Ascending aorta (tissue), 2 donors: Measurements from ENCODE around the gene TMSB15C. TPM values are rescaled to one million over a fixed set of nuclear protein-coding genes. Genes with fewer than 3 reads are reported as not detected.
"Not testable (repeated sequence)": the region's sequence is repeated elsewhere in the genome, so short reads cannot be mapped to it uniquely, and the experiment has no call there.

ENCODE experiments used
- DNase-seq, 2 donors: peaks; one replicate each; pipeline ENCODE4 v3.0.0-alpha.2; 2019; ENCODE audit warnings: low spot score in 2 of 2
- H3K27ac ChIP-seq, 2 donors: fragments of 200-600 bp; sonication (generic); one replicate each; pipeline ENCODE4 v1.5.1; 2016 to 2017; ENCODE audit warnings: mild to moderate bottlenecking in 1 of 2
- H3K27me3 ChIP-seq: fragments of 200-600 bp; sonication (generic); one replicate; pipeline ENCODE4 v1.5.1; 2017
- H3K36me3 ChIP-seq, 2 donors: fragments of 200-600 bp; sonication (generic); one replicate each; pipeline ENCODE4 v1.5.1; 2016
- H3K4me1 ChIP-seq, 2 donors: fragments of 200-600 bp; sonication (generic); one replicate each; pipeline ENCODE4 v1.5.1; 2016 to 2017; ENCODE audit warnings: mild to moderate bottlenecking in 1 of 2
- H3K4me3 ChIP-seq, 2 donors: fragments of 200-600 bp; sonication (generic); one replicate each; pipeline ENCODE4 v1.5.1; 2016 to 2017; ENCODE audit warnings: mild to moderate bottlenecking in 1 of 2
- H3K9me3 ChIP-seq, 2 donors: fragments of 200-600 bp; sonication (generic); one replicate each; pipeline ENCODE4 v1.5.1; 2016
- intact Hi-C: fragments of 100-400 bp; cut with DNase I; formaldehyde crosslinking; loops from one replicate; pipeline ENCODE4 v1.15.1; 2023
- total RNA-seq: library from RNA; depleted of rRNA; stranded (reverse); fragments of >200 nt; gene quantifications from one replicate; pipeline ENCODE4 v1.1.0, GENCODE V29; 2016
- TF ChIP-seq, protein P1 (sequence below), 3 experiments: fragments of 200-600 bp in 2 of 3; fragments of 450-650 bp in 1 of 3; sonication (generic) in 2 of 3; IDR thresholded peaks; one replicate each; pipeline ENCODE4 v1.5.1; 2016 to 2019; ENCODE audit warnings: antibody characterized with exemption in 3 of 3, mild to moderate bottlenecking in 1 of 3, moderate library complexity in 1 of 3

TMSB15C gene
- 0.11 TPM for total RNA-seq

DNA sequence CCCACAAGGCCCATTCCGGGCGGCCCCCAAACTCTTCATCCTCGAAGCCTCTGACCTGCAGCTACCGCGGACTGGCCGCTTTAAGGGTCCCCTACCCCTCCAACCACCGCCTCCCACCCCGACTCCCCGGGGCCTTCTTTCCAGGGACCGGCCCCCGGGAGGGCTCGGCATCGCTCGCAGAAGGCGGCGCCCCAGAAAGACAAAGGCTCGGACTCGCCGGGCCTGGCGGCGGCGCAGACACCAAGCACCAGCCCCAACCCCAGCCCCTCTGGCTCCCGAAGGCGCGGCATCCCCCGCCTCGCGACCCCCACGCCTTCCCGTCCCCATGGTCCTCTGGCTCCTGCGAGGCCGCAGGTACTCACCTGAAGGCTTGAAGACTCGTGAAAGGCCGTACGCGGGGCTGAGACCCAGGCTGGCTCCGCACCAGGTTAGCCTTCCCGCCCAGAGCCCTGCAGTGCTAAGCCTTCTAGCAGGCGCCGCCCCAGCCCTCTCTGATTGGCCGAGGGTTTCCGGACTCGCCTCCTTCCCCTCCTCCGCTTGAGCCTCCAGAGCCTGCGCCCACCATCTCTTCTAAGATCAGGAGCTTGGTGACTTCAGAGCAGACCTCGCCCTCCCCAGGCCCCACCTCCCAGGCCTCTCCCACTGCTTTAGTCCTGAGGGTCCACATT lies at the start of gene TMSB15C:
TMSB15C (minus strand) TSS at position 459 of the 668 bp plus-strand sequence.
- H3K36me3 ChIP-seq, DNase-seq, H3K4me3 ChIP-seq, H3K4me1 ChIP-seq, H3K9me3 ChIP-seq, H3K27me3 ChIP-seq, H3K27ac ChIP-seq, intact Hi-C loops: not testable (repeated sequence)

DNA sequence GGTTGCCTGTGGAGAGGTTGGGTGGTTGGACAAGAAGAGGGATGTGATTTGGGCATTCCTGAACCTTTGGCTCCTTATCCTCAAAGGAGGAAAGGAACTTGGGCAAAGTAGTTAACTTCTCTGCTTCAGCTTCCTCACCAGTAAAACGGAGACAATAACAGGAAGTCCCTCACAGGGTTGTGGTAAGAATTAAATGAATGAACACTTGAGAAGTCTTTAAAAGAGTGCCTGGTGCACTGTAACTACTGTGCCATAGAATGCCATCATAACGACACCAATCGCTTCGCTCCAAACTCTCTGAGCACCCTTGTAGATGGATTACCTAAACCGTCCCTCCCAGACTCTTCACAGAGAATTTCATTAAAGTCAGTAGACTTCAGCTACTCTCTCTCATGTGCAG lies 46.8 kb upstream of the TMSB15C start:
- TF ChIP-seq, protein P1, sequence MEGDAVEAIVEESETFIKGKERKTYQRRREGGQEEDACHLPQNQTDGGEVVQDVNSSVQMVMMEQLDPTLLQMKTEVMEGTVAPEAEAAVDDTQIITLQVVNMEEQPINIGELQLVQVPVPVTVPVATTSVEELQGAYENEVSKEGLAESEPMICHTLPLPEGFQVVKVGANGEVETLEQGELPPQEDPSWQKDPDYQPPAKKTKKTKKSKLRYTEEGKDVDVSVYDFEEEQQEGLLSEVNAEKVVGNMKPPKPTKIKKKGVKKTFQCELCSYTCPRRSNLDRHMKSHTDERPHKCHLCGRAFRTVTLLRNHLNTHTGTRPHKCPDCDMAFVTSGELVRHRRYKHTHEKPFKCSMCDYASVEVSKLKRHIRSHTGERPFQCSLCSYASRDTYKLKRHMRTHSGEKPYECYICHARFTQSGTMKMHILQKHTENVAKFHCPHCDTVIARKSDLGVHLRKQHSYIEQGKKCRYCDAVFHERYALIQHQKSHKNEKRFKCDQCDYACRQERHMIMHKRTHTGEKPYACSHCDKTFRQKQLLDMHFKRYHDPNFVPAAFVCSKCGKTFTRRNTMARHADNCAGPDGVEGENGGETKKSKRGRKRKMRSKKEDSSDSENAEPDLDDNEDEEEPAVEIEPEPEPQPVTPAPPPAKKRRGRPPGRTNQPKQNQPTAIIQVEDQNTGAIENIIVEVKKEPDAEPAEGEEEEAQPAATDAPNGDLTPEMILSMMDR (IDR thresholded peaks at IDR 0.05) = no peak
- no peak overlapping the region for H3K27ac ChIP-seq
- no peaks in the 10 kb centered on the region for H3K9me3 ChIP-seq
- no peaks in the 10 kb centered on the region for H3K36me3 ChIP-seq
- H3K27me3 ChIP-seq = no peaks in the 10 kb centered on the region
- intact Hi-C loops = no loop called here
- no peak for DNase-seq
- H3K4me3 ChIP-seq = no peak overlapping the region
- no peaks in the 10 kb centered on the region for H3K4me1 ChIP-seq

DNA sequence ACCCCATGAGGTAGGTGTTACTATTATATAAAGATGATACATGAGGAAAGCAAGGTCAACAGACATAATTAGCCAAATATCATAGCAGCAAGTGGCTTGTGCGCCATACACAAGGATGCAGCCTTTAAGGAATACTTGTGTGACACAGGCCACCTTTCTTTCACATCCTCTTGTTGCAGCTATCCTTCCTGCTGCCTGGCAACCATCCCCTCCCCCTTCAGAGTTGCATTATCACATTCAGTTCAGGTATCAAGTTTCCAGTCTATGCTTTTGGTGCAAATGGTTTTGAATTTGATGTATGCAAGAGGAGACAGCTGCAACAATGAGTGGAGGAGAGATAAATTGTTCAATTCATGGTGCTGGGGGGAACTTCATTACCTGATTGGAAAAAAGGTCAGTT lies 42.7 kb upstream of the TMSB15C start:
- no peaks in the 10 kb centered on the region for H3K27me3 ChIP-seq
- intact Hi-C loops = no loop called here
- DNase-seq = no peak
- H3K27ac ChIP-seq = no peak overlapping the region
- no peaks in the 10 kb centered on the region for H3K4me1 ChIP-seq
- H3K36me3 ChIP-seq = no peaks in the 10 kb centered on the region
- TF ChIP-seq, protein P1 (IDR thresholded peaks at IDR 0.05) = no peak
- H3K9me3 ChIP-seq = no peaks in the 10 kb centered on the region
- H3K4me3 ChIP-seq = no peak overlapping the region

DNA sequence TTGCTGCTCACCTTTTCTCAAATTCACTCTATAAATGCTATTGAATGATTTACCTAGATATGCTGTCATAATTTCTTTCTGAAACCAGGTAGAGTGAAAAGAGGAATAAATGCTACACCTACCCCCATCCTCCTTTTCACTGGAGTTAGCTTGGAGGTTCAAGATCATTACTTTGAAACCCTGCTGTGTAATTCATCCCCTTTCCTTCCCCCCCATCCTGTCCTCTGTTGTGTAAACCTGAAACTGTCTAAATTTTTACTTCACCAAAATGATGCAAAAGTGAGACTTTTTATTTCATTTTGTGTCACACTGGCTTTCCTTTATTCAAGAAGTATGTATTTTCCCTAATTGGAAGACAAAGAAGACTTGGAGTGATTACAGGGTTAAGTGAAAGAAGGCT lies 41.7 kb upstream of the TMSB15C start:
- Histone ChIP-seq H3K9me3 (no peaks in the 10 kb centered on the region), H3K27ac (no peak overlapping the region), H3K4me1 (no peaks in the 10 kb centered on the region), H3K4me3 (no peak overlapping the region), H3K27me3 (no peaks in the 10 kb centered on the region), H3K36me3 (no peaks in the 10 kb centered on the region)
- intact Hi-C loops = no loop called here
- TF ChIP-seq, protein P1 (IDR thresholded peaks at IDR 0.05) = no peak
- DNase-seq = no peak

DNA sequence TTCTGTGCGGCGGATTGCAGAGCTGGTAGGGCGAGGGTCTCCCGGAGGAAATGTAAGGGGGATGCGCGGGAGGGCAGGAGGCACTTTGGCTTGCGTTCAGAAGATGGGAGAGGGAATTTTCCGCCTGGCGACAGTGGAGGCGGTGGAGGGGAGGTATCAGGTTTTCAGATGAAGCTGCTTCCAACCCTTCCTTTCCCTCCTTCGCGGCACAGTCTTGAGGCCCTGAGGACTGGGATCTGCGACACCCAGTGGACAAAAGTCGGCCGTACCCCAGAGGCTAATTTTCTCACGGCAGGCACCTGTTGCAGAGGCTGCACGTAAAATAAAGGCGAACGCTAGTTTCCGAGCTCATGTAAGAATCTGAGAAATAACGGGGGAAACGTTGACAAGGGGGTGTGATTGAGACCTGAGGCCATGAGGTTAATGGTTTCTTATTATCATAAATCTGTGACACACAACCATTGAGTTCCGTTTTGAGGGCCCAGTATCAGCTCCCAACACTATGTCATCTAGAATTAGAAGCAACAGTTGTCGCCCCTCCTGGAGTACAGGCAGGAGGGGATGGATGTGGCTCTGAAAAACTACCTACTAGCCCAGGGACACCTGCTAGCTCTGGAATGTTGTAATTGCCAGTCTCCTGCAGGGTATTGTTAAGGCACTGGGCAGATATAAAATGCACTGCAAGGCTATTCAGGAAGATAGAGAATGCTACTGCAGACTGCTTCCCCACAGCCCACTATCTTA lies 37.4 kb upstream of the TMSB15C start:
- intact Hi-C loops = loop anchor here (2.0 kb wide), 3 partner anchors 15 to 195 kb away; partner anchors contain the start of gene FAM199X
- no peaks in the 10 kb centered on the region for H3K4me1 ChIP-seq
- DNase-seq = peak in 1 of 2 donors; percentile 75
- H3K9me3 ChIP-seq = no peaks in the 10 kb centered on the region
- TF ChIP-seq, protein P1 (IDR thresholded peaks at IDR 0.05) = peak; percentile 35 to 63 (median 42)
- H3K27ac ChIP-seq = peak overlapping the region; percentile 69 to 77
- H3K36me3 ChIP-seq = no peaks in the 10 kb centered on the region
- peak overlapping the region; percentile 46 to 57 for H3K4me3 ChIP-seq
- H3K27me3 ChIP-seq = no peaks in the 10 kb centered on the region

DNA sequence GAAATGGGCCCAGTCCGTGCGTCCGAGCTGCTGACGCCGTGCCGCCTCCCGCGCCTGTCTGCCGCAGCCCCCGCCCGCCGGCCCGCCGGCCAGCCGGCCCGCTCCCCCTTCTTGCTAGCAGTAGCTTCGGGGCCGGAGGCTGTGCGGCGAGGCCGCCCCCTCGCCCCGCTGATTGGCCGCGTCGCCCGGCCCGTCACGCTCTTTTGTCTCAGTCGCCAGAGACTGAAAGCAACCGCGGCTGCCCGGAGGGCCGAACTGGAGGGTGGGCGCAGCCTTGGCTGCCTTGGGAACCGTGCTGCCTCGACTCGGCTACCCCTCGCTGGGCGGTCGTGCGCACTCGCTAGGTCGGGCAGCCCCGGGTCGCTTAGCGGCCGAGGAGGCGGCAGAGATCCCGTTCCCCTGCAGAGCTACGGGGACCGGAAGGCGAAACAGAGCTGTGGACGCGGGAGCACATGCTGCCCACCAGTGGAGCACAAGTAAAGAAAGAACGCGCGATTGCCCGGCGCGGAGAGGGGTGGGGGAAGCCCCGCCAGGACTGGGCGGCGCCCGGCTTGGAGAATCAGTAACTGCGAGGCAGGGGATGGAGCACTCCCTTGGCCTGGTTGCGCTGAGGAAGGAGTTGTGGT lies 36.4 kb upstream of the TMSB15C start, which contains the start of gene ZCCHC18:
ZCCHC18 (plus strand) TSS at position 198 of the 626 bp plus-strand sequence. CDS start 1,589 bp downstream, outside the sequence.
- Histone ChIP-seq H3K27me3 (no peaks in the 10 kb centered on the region), H3K36me3 (no peaks in the 10 kb centered on the region), H3K4me1 (no peaks in the 10 kb centered on the region), H3K9me3 (no peaks in the 10 kb centered on the region), H3K27ac (peak within 1 kb of the TSS; percentile 69 to 77), H3K4me3 (peak within 1 kb of the TSS; percentile 46 to 57)
- TF ChIP-seq, protein P1 (IDR thresholded peaks at IDR 0.05) = no peak
- DNase-seq = peak in 1 of 2 donors; percentile 76
- intact Hi-C loops = loop anchor here (2.0 kb wide), 3 partner anchors 14 to 194 kb away; partner anchors contain the start of gene FAM199X

DNA sequence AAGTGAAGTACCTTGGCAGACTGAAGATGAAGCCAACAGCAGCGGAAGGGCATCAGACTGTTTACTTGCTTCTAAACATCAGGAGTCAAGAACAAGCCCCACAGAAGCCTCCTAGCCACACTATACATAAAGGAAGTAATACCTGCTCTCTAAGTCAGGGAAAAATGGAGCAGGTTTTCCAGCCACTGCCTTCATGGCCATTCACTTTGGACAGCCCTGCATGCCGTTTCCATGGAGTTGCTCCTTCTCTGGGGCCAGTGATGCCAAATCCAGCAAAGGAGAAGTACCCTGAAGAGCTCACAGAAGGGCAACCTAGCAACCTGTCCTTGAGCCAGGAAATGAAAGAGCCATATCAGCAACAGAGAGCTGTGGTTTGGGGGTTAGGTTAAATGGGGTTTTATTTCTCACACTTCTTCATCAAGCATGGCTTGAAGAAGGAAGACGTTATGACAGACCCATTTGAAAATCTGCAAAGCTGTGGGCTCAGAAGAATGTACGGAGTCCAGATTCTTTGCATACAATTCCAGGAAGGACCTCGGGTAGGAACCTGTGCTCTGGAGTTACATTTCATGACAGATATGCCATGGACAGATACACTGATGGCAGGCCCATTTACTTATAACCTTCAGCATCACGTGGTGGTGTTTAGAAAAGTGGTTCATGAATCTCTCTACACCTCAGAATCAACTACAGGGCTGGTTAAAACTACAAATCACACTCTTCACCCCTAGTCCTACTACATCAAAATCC lies 34.6 kb upstream of the TMSB15C start:
- intact Hi-C loops, H3K27ac ChIP-seq, DNase-seq, H3K27me3 ChIP-seq, H3K9me3 ChIP-seq, H3K36me3 ChIP-seq, H3K4me3 ChIP-seq, H3K4me1 ChIP-seq: not testable (repeated sequence)
